A549 (cell line): ENCODE data around the gene KLHL1. TPM values are rescaled to one million over a fixed set of nuclear protein-coding genes. Genes with fewer than 3 reads are reported as not detected.

ENCODE experiments used
- ATAC-seq, 2 experiments: fragments of 200-7000 bp in 1 of 2; fragments of >200 bp in 1 of 2; cut with Nextera tagmentation in 1 of 2; cut with Tn5 transposase in 1 of 2; 3 replicates each; pipeline versions ENCODE4 v1.8.0 to v1.9.1; 2018 to 2020; ENCODE audit warnings: mild to moderate bottlenecking in 1 of 2, moderate library complexity in 1 of 2
- CTCF ChIA-PET: fragments of 300-600 bp; sonication (Branson Sonifier 250); formaldehyde crosslinking; extraction: SDS; loops from one replicate; lab custom pipeline; 2021; ENCODE audit warnings: antibody characterized with exemption, inconsistent platforms; lab: Yijun Ruan, JAX
- POLR2A ChIA-PET: fragments of 350-600 bp; formaldehyde crosslinking; extraction: SDS; loops from one replicate; lab custom pipeline; 2021; ENCODE audit warnings: antibody characterized with exemption, inconsistent platforms; lab: Yijun Ruan, JAX
- DNase-seq, 2 experiments: peaks; one replicate each; pipeline versions ENCODE4 v3.0.0 to v3.0.0-alpha.2; 2011 to 2016; ENCODE audit warnings: low read depth in 1 of 2, low spot score in 1 of 2
- FAIRE-seq: peaks from 2 replicates; lab custom pipeline; 2011; peaks lifted over from hg19 to GRCh38; lab: Jason Lieb, UNC
- H3K27ac ChIP-seq, 2 experiments: fragments of >200 bp; sonication (Bioruptor Twin); formaldehyde crosslinking; 3 replicates each; pipeline ENCODE4 v1.5.1; 2016 to 2017
- H3K4me1 ChIP-seq: fragments of >200 bp; sonication (Bioruptor Twin); formaldehyde crosslinking; 3 replicates; pipeline ENCODE4 v1.6.1; 2016
- H3K4me2 ChIP-seq: fragments of >200 bp; sonication (Bioruptor Twin); formaldehyde crosslinking; 3 replicates; pipeline ENCODE4 v1.6.1; 2016
- H3K4me3 ChIP-seq: fragments of >200 bp; sonication (Bioruptor Twin); formaldehyde crosslinking; 3 replicates; pipeline ENCODE4 v1.5.1; 2016
- H3K9me3 ChIP-seq: fragments of >200 bp; sonication (Bioruptor Twin); formaldehyde crosslinking; 3 replicates; pipeline ENCODE4 v1.6.1; 2016
- CBX8 ChIP-seq: fragments of 200-600 bp; sonication (generic); IDR thresholded peaks from 2 replicates; pipeline ENCODE4 v1.6.1; 2016
- CHD4 ChIP-seq: fragments of 200-600 bp; sonication (generic); IDR thresholded peaks from 2 replicates; pipeline ENCODE4 v1.6.1; 2016; ENCODE audit warnings: antibody characterized with exemption, mild to moderate bottlenecking, borderline replicate concordance
- ESRRA ChIP-seq: fragments of 150-350 bp; IDR thresholded peaks from 2 replicates; pipeline ENCODE4 v1.6.1; 2014; ENCODE audit warnings: mild to moderate bottlenecking, low read length, borderline replicate concordance
- FOSB ChIP-seq: fragments of 250-450 bp; sonication (Bioruptor Pico); IDR thresholded peaks from 2 replicates; pipeline ENCODE4 v1.5.0; 2020; ENCODE audit warnings: mild to moderate bottlenecking, moderate library complexity
- GATA3 ChIP-seq: IDR thresholded peaks from 2 replicates; pipeline ENCODE4 v1.6.1; 2012; ENCODE audit warnings: borderline replicate concordance
- HEYL ChIP-seq: fragments of 250-450 bp; sonication (Bioruptor Pico); IDR thresholded peaks from 2 replicates; pipeline ENCODE4 v1.8.0; 2021; ENCODE audit warnings: mild to moderate bottlenecking, moderate library complexity
- HOXB13 ChIP-seq: fragments of 250-450 bp; sonication (Bioruptor Pico); IDR thresholded peaks from 2 replicates; pipeline ENCODE4 v1.5.0; 2020; ENCODE audit warnings: low read depth, mild to moderate bottlenecking, moderate library complexity
- KDM1A ChIP-seq: fragments of 200-600 bp; sonication (generic); IDR thresholded peaks from 2 replicates; pipeline ENCODE4 v1.6.1; 2016; ENCODE audit warnings: low read depth, mild to moderate bottlenecking
- MAFK ChIP-seq: fragments of 450-650 bp; IDR thresholded peaks from 2 replicates; pipeline ENCODE4 v1.6.1; 2014; ENCODE audit not compliant: partially characterized antibody
- NFE2L2 ChIP-seq: fragments of 150-350 bp; conservative IDR thresholded peaks from 2 replicates; pipeline ENCODE4 v1.6.1; 2014; ENCODE audit warnings: low read length
- POLR2A ChIP-seq: IDR thresholded peaks from 2 replicates; pipeline ENCODE4 v1.6.1; 2012; ENCODE audit warnings: mild to moderate bottlenecking, low read length
- POLR2AphosphoS2 ChIP-seq: conservative IDR thresholded peaks from 2 replicates; pipeline ENCODE4 v1.6.1; 2012; ENCODE audit warnings: low read length, improper control_type of control experiment, inconsistent platforms
- ZC3H11A ChIP-seq: fragments of 450-650 bp; IDR thresholded peaks from 2 replicates; pipeline ENCODE4 v1.6.1; 2014; ENCODE audit warnings: antibody characterized with exemption, mild to moderate bottlenecking
- ZFP36 ChIP-seq: fragments of 450-650 bp; IDR thresholded peaks from 2 replicates; pipeline ENCODE4 v1.6.1; 2014; ENCODE audit warnings: borderline replicate concordance; ENCODE audit not compliant: partially characterized antibody
- ZNF302 ChIP-seq: fragments of 250-450 bp; sonication (Bioruptor Pico); IDR thresholded peaks from 2 replicates; pipeline ENCODE4 v1.9.0; 2021; ENCODE audit warnings: inconsistent platforms, mild to moderate bottlenecking, moderate library complexity
- WGBS: methylation state at CpG from one replicate; pipeline ENCODE4 v1.1.6; 2017; ENCODE audit errors: missing lambda C conversion rate; 5-methylcytosine and 5-hydroxymethylcytosine counted together
- polyA plus RNA-seq, 4 experiments: library from polyadenylated mRNA; depleted of rRNA in 3 of 4; stranded (reverse); fragments of >200 nt; fragmentation: RNase III in 1 of 4; extraction: RNeasy Plus Mini Kit Qiagen cat#74134 plus additional on column Dnase treatment in 1 of 4; gene quantifications; 2 replicates in 3 of 4; 3 replicates in 1 of 4; pipeline ENCODE4 v1.2.3, GENCODE V29; 2011 to 2017
- TF ChIP-seq, protein P1 (sequence below): fragments of >200 bp; sonication (Bioruptor Twin); formaldehyde crosslinking; IDR thresholded peaks from 3 replicates; pipeline ENCODE4 v1.6.1; 2016
- TF ChIP-seq, protein P2 (sequence below): IDR thresholded peaks from 2 replicates; pipeline ENCODE4 v1.6.1; 2012
- TF ChIP-seq, protein P3 (sequence below): fragments of 200-600 bp; sonication (generic); IDR thresholded peaks from 2 replicates; pipeline ENCODE4 v1.6.1; 2016; ENCODE audit warnings: antibody characterized with exemption, mild to moderate bottlenecking, moderate library complexity
- TF ChIP-seq, protein P4 (sequence below): fragments of >200 bp; sonication (Bioruptor Twin); formaldehyde crosslinking; IDR thresholded peaks from 3 replicates; pipeline ENCODE4 v1.5.1; 2016

Gene KLHL1
- polyA plus RNA-seq, 2 of the 4 experiments (the other 2 are of a cell fraction), result not detected

DNA sequence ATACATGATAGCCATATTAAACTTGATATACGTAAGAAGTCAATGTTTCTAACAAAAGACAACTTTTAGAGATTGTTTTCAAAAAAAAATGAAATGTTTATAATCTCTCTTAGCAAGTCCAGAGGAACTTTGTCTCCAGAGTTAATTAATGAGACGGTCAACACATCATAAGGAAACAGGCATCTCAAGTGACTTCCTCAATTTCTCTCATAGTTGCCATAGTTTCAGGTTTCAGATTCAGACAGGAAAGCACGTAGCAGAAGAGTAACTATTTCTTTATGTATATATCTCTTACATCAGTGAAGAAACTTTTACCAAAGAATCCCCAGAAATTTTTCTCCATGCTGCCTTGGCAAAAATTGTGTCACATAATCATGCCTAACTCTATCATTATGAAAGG, 160.2 kb downstream of the KLHL1 start:
- H3K4me2 ChIP-seq, result no peak overlapping the region
- ChIA-PET POLR2A (no interaction called here), CTCF (no interaction called here)
- no peak for DNase-seq
- H3K27ac ChIP-seq, result no peak overlapping the region
- ATAC-seq, result no peak
- no peaks in the 10 kb centered on the region for H3K9me3 ChIP-seq
- H3K4me1 ChIP-seq, result no peaks in the 10 kb centered on the region
- FAIRE-seq, result no peak
- H3K4me3 ChIP-seq, result no peak overlapping the region
- TF ChIP-seq KDM1A (no peak), ZFP36 (no peak), NFE2L2 (no peak), FOSB (no peak)
- WGBS, result 13% methylated on average over 3 of the region's 3 CpGs

DNA sequence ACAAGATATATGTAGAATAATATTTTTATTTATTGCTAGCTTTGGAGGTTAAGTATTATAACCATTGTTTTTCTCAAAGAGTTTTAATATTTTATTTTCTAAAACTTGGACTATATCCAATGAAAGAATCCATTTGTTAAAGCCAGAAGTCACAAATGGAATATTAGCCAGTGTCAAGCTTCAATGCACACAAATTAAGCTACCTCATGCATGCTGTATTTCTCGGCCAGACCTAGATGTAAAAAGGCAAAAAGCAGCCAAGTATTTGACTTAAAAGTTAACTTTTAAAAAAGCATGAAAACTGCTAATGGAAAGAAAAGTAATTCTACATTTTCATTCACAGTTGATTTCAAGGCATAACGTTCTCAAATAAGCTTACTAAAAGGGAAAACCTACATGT, 160.7 kb downstream of the KLHL1 start:
- DNase-seq (no peak), ATAC-seq (no peak), FAIRE-seq (no peak)
- CTCF ChIA-PET, result no interaction called here
- TF ChIP-seq HEYL (CRISPR knock-in tag) (no peak), ZNF302 (CRISPR knock-in tag) (no peak), ZC3H11A (no peak), POLR2A (no peak)
- TF ChIP-seq, protein P1, sequence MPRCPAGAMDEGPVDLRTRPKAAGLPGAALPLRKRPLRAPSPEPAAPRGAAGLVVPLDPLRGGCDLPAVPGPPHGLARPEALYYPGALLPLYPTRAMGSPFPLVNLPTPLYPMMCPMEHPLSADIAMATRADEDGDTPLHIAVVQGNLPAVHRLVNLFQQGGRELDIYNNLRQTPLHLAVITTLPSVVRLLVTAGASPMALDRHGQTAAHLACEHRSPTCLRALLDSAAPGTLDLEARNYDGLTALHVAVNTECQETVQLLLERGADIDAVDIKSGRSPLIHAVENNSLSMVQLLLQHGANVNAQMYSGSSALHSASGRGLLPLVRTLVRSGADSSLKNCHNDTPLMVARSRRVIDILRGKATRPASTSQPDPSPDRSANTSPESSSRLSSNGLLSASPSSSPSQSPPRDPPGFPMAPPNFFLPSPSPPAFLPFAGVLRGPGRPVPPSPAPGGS, result no peak
- TF ChIP-seq, all 56 proteins: peak for 0
- POLR2A ChIA-PET, result interaction anchor here (0.7 kb wide), 1 partner anchor 140 kb away, joined by 3 read pairs; no protein-coding TSS in a partner anchor
- H3K4me1 ChIP-seq, result no peaks in the 10 kb centered on the region
- 14% methylated on average over 2 of the region's 2 CpGs for WGBS
- no peak overlapping the region for H3K4me3 ChIP-seq
- no peak overlapping the region for H3K27ac ChIP-seq
- H3K4me2 ChIP-seq, result no peak overlapping the region
- no peaks in the 10 kb centered on the region for H3K9me3 ChIP-seq

DNA sequence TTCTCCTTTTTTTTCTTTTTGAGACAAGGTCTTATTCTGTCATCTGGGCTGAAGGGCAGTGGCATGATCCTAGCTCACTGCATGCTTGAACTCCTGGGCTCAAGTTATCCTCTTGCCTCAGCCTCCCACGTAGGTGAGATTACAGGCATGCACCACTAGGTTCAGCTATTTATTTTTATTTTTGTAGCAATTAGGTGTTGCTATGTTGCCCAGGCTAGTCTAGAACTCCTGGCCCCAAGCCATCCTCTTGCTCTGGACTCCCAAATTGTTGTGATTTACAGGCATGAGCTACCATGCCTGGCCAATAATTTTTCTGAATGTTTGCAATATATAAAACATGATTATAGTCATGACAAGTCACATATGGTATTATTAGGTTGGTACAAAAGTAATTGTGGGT, 161.7 kb downstream of the KLHL1 start:
- POLR2A ChIA-PET, result no interaction called here
- DNase-seq (no peak), ATAC-seq (no peak), FAIRE-seq (no peak)
- Histone ChIP-seq H3K4me1 (no peaks in the 10 kb centered on the region), H3K9me3 (no peaks in the 10 kb centered on the region), H3K27ac (no peak overlapping the region), H3K4me2 (no peak overlapping the region), H3K4me3 (no peak overlapping the region)
- TF ChIP-seq, protein P2, sequence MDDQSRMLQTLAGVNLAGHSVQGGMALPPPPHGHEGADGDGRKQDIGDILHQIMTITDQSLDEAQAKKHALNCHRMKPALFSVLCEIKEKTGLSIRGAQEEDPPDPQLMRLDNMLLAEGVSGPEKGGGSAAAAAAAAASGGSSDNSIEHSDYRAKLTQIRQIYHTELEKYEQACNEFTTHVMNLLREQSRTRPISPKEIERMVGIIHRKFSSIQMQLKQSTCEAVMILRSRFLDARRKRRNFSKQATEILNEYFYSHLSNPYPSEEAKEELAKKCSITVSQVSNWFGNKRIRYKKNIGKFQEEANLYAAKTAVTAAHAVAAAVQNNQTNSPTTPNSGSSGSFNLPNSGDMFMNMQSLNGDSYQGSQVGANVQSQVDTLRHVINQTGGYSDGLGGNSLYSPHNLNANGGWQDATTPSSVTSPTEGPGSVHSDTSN, result no peak
- TF ChIP-seq, protein P3, sequence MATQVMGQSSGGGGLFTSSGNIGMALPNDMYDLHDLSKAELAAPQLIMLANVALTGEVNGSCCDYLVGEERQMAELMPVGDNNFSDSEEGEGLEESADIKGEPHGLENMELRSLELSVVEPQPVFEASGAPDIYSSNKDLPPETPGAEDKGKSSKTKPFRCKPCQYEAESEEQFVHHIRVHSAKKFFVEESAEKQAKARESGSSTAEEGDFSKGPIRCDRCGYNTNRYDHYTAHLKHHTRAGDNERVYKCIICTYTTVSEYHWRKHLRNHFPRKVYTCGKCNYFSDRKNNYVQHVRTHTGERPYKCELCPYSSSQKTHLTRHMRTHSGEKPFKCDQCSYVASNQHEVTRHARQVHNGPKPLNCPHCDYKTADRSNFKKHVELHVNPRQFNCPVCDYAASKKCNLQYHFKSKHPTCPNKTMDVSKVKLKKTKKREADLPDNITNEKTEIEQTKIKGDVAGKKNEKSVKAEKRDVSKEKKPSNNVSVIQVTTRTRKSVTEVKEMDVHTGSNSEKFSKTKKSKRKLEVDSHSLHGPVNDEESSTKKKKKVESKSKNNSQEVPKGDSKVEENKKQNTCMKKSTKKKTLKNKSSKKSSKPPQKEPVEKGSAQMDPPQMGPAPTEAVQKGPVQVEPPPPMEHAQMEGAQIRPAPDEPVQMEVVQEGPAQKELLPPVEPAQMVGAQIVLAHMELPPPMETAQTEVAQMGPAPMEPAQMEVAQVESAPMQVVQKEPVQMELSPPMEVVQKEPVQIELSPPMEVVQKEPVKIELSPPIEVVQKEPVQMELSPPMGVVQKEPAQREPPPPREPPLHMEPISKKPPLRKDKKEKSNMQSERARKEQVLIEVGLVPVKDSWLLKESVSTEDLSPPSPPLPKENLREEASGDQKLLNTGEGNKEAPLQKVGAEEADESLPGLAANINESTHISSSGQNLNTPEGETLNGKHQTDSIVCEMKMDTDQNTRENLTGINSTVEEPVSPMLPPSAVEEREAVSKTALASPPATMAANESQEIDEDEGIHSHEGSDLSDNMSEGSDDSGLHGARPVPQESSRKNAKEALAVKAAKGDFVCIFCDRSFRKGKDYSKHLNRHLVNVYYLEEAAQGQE, result no peak
- 0% methylated on average over 1 of the region's 1 CpG for WGBS
- CTCF ChIA-PET, result no interaction called here

DNA sequence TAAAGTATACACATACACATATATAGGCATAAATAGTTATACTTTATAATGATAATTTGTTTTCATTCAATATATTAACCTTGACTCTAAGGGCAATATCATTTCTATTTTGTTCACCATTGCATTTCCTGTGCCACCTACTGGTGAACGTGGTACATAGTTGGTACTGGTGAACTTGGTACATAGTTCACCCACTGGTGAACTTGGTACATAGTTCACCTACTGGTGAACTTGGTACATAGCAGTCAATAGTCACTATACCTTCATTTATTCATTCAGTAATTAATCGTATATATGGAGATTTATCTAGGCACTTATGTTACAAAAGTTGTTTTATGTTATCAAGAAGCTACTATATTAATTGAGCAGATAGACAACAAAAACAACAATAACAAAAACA, 173.2 kb downstream of the KLHL1 start:
- Histone ChIP-seq H3K4me1 (no peaks in the 10 kb centered on the region), H3K4me2 (no peak overlapping the region), H3K9me3 (no peaks in the 10 kb centered on the region), H3K27ac (no peak overlapping the region), H3K4me3 (no peak overlapping the region)
- TF ChIP-seq HOXB13 (CRISPR knock-in tag) (no peak), CHD4 (no peak), ESRRA (no peak), GATA3 (no peak), POLR2AphosphoS2 (no peak), MAFK (no peak), CBX8 (no peak)
- TF ChIP-seq, protein P3, result no peak
- TF ChIP-seq, protein P4, sequence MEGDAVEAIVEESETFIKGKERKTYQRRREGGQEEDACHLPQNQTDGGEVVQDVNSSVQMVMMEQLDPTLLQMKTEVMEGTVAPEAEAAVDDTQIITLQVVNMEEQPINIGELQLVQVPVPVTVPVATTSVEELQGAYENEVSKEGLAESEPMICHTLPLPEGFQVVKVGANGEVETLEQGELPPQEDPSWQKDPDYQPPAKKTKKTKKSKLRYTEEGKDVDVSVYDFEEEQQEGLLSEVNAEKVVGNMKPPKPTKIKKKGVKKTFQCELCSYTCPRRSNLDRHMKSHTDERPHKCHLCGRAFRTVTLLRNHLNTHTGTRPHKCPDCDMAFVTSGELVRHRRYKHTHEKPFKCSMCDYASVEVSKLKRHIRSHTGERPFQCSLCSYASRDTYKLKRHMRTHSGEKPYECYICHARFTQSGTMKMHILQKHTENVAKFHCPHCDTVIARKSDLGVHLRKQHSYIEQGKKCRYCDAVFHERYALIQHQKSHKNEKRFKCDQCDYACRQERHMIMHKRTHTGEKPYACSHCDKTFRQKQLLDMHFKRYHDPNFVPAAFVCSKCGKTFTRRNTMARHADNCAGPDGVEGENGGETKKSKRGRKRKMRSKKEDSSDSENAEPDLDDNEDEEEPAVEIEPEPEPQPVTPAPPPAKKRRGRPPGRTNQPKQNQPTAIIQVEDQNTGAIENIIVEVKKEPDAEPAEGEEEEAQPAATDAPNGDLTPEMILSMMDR, result no peak
- 11% methylated on average over 2 of the region's 2 CpGs for WGBS
- FAIRE-seq (no peak), DNase-seq (peak in 1 of 2 experiments; percentile 35), ATAC-seq (peak in 1 of 2 experiments; percentile 42; a peak in 1 of 6 replicates)
- ChIA-PET CTCF (no interaction called here), POLR2A (no interaction called here)
